HEK293 (cell line): ENCODE results near the gene SLC39A1.

Experiments
- GLIS1 ChIP-seq: fragments of 450-650 bp; formaldehyde crosslinking; IDR thresholded peaks from 2 replicates; pipeline ENCODE4 v1.5.1; 2016; ENCODE audit warnings: missing biosample characterization, missing genetic modification characterization
- GLIS2 ChIP-seq: fragments of 450-650 bp; formaldehyde crosslinking; IDR thresholded peaks from 2 replicates; pipeline ENCODE4 v1.5.1; 2016; ENCODE audit warnings: missing biosample characterization, missing genetic modification characterization
- HOXD13 ChIP-seq: sonication (generic); formaldehyde crosslinking; IDR thresholded peaks from 2 replicates; pipeline ENCODE4 v1.8.0; 2022; ENCODE audit warnings: missing genetic modification reagents, borderline replicate concordance
- KLF9 ChIP-seq: fragments of 450-650 bp; formaldehyde crosslinking; IDR thresholded peaks from 2 replicates; pipeline ENCODE4 v1.5.1; 2016; ENCODE audit warnings: missing biosample characterization, missing genetic modification characterization, low read depth
- OSR2 ChIP-seq: fragments of 450-650 bp; formaldehyde crosslinking; IDR thresholded peaks from 2 replicates; pipeline ENCODE4 v1.5.1; 2016; ENCODE audit warnings: missing biosample characterization, missing genetic modification characterization
- ZFHX2 ChIP-seq: fragments of 450-650 bp; formaldehyde crosslinking; conservative IDR thresholded peaks from 2 replicates; pipeline ENCODE4 v1.5.1; 2016; ENCODE audit warnings: missing biosample characterization, missing genetic modification characterization
- ZFP41 ChIP-seq: fragments of 450-650 bp; formaldehyde crosslinking; IDR thresholded peaks from 2 replicates; pipeline ENCODE4 v1.5.1; 2016; ENCODE audit warnings: missing biosample characterization, missing genetic modification characterization, borderline replicate concordance
- ZNF10 ChIP-seq: fragments of 450-650 bp; formaldehyde crosslinking; IDR thresholded peaks from 2 replicates; pipeline ENCODE4 v1.5.1; 2017; ENCODE audit warnings: missing biosample characterization, missing genetic modification characterization
- ZNF354C ChIP-seq: fragments of 450-650 bp; formaldehyde crosslinking; IDR thresholded peaks from 2 replicates; pipeline ENCODE4 v1.5.1; 2016; ENCODE audit warnings: missing biosample characterization, missing genetic modification characterization, low read depth, borderline replicate concordance
- ZNF391 ChIP-seq: fragments of 450-650 bp; formaldehyde crosslinking; IDR thresholded peaks from 2 replicates; pipeline ENCODE4 v1.5.1; 2016; ENCODE audit warnings: low read depth, missing biosample characterization, missing genetic modification characterization, borderline replicate concordance
- ZNF571 ChIP-seq: fragments of 450-650 bp; formaldehyde crosslinking; IDR thresholded peaks from 2 replicates; pipeline ENCODE4 v1.5.0; 2017; ENCODE audit warnings: missing biosample characterization, missing genetic modification characterization
- ZNF600 ChIP-seq: fragments of 450-650 bp; formaldehyde crosslinking; IDR thresholded peaks from 2 replicates; pipeline ENCODE4 v1.5.1; 2016; ENCODE audit warnings: missing biosample characterization, missing genetic modification characterization
- ZNF707 ChIP-seq: fragments of 450-650 bp; formaldehyde crosslinking; IDR thresholded peaks from 2 replicates; pipeline ENCODE4 v1.5.1; 2016; ENCODE audit warnings: missing biosample characterization, missing genetic modification characterization
- ZNF776 ChIP-seq: fragments of 450-650 bp; formaldehyde crosslinking; IDR thresholded peaks from 2 replicates; pipeline ENCODE4 v1.5.0; 2017; ENCODE audit warnings: missing biosample characterization, missing genetic modification characterization, borderline replicate concordance
- TF ChIP-seq, protein P1 (sequence below): fragments of 450-650 bp; formaldehyde crosslinking; IDR thresholded peaks from 2 replicates; pipeline ENCODE4 v1.5.1; 2016; ENCODE audit warnings: missing biosample characterization, missing genetic modification characterization
- TF ChIP-seq, protein P2 (sequence below): fragments of 450-650 bp; formaldehyde crosslinking; IDR thresholded peaks from 2 replicates; pipeline ENCODE4 v1.5.1; 2016; ENCODE audit warnings: missing biosample characterization, missing genetic modification characterization
- TF ChIP-seq, protein P3 (sequence below): fragments of 450-650 bp; formaldehyde crosslinking; IDR thresholded peaks from 2 replicates; pipeline ENCODE4 v1.5.1; 2016; ENCODE audit warnings: missing biosample characterization, missing genetic modification characterization
- TF ChIP-seq, protein P4 (sequence below): fragments of 450-650 bp; formaldehyde crosslinking; conservative IDR thresholded peaks from 2 replicates; pipeline ENCODE4 v1.5.1; 2016; ENCODE audit warnings: low read depth, missing biosample characterization, missing genetic modification characterization
- TF ChIP-seq, protein P5 (sequence below): fragments of 450-650 bp; formaldehyde crosslinking; IDR thresholded peaks from 2 replicates; pipeline ENCODE4 v1.5.1; 2016; ENCODE audit warnings: missing biosample characterization, missing genetic modification characterization
- TF ChIP-seq, protein P6 (sequence below): fragments of 450-650 bp; formaldehyde crosslinking; IDR thresholded peaks from 2 replicates; pipeline ENCODE4 v1.5.1; 2016; ENCODE audit warnings: missing biosample characterization, missing genetic modification characterization

The SLC39A1 gene

DNA sequence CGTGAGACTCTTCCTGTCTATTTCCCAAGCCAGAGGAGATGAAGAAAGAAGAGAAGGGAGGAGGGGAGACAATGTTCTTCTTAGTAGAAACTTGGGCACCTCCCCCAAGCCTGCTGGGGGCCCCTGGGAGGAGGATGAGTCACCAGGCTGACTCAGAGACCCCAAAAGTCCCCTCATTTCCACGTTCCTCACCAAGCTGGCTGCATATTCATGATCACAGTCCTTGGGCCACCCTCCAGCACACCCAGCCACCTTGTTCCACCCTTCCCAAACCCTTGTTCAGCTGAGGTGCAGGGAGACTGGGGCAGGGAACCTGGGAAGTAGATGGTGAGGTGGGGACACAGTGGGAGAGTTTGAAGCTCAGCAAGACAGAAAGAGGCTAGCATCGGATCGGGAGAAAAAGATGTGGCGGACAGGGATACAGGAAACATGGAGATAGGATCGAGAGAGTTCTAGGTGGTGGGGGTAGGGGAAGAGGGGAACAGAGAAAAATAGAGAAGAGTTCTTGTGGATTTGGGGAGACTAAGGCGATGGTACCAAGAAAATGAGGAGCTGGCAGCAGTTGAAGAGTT is 22.1 kb upstream of the SLC39A1 start (continued):
- TF ChIP-seq, protein P1, sequence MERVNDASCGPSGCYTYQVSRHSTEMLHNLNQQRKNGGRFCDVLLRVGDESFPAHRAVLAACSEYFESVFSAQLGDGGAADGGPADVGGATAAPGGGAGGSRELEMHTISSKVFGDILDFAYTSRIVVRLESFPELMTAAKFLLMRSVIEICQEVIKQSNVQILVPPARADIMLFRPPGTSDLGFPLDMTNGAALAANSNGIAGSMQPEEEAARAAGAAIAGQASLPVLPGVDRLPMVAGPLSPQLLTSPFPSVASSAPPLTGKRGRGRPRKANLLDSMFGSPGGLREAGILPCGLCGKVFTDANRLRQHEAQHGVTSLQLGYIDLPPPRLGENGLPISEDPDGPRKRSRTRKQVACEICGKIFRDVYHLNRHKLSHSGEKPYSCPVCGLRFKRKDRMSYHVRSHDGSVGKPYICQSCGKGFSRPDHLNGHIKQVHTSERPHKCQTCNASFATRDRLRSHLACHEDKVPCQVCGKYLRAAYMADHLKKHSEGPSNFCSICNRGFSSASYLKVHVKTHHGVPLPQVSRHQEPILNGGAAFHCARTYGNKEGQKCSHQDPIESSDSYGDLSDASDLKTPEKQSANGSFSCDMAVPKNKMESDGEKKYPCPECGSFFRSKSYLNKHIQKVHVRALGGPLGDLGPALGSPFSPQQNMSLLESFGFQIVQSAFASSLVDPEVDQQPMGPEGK: peak; percentile 45; the same call in 1 of the 2 replicates
- TF ChIP-seq ZFP41 (tag by site-specific recombination) (no peak), ZNF391 (no peak), HOXD13 (CRISPR knock-in tag) (no peak), ZFHX2 (tag by site-specific recombination) (0 out of 2 replicates have a peak, but pooled peaks have one; percentile 5), ZNF776 (no peak), KLF9 (tag by site-specific recombination) (no peak), ZNF571 (tag by site-specific recombination) (no peak), OSR2 (tag by site-specific recombination) (no peak), GLIS1 (tag by site-specific recombination) (peak; percentile 82), ZNF354C (no peak), ZNF10 (tag by site-specific recombination) (peak; percentile 44; the same call in 1 of the 2 replicates), ZNF707 (no peak), GLIS2 (tag by site-specific recombination) (peak; percentile 83), ZNF600 (tag by site-specific recombination) (peak; percentile 42; the same call in 1 of the 2 replicates)
- TF ChIP-seq, protein P2, sequence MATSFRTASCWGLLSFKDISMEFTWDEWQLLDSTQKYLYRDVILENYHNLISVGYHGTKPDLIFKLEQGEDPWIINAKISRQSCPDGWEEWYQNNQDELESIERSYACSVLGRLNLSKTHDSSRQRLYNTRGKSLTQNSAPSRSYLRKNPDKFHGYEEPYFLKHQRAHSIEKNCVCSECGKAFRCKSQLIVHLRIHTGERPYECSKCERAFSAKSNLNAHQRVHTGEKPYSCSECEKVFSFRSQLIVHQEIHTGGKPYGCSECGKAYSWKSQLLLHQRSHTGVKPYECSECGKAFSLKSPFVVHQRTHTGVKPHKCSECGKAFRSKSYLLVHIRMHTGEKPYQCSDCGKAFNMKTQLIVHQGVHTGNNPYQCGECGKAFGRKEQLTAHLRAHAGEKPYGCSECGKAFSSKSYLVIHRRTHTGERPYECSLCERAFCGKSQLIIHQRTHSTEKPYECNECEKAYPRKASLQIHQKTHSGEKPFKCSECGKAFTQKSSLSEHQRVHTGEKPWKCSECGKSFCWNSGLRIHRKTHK: no peak
- TF ChIP-seq, protein P3, sequence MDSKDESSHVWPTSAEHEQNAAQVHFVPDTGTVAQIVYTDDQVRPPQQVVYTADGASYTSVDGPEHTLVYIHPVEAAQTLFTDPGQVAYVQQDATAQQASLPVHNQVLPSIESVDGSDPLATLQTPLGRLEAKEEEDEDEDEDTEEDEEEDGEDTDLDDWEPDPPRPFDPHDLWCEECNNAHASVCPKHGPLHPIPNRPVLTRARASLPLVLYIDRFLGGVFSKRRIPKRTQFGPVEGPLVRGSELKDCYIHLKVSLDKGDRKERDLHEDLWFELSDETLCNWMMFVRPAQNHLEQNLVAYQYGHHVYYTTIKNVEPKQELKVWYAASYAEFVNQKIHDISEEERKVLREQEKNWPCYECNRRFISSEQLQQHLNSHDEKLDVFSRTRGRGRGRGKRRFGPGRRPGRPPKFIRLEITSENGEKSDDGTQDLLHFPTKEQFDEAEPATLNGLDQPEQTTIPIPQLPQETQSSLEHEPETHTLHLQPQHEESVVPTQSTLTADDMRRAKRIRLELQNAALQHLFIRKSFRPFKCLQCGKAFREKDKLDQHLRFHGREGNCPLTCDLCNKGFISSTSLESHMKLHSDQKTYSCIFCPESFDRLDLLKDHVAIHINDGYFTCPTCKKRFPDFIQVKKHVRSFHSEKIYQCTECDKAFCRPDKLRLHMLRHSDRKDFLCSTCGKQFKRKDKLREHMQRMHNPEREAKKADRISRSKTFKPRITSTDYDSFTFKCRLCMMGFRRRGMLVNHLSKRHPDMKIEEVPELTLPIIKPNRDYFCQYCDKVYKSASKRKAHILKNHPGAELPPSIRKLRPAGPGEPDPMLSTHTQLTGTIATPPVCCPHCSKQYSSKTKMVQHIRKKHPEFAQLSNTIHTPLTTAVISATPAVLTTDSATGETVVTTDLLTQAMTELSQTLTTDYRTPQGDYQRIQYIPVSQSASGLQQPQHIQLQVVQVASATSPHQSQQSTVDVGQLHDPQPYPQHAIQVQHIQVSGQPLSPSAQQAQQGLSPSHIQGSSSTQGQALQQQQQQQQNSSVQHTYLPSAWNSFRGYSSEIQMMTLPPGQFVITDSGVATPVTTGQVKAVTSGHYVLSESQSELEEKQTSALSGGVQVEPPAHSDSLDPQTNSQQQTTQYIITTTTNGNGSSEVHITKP (tag by site-specific recombination): peak; percentile 36; the same call in 1 of the 2 replicates
- TF ChIP-seq, protein P4, sequence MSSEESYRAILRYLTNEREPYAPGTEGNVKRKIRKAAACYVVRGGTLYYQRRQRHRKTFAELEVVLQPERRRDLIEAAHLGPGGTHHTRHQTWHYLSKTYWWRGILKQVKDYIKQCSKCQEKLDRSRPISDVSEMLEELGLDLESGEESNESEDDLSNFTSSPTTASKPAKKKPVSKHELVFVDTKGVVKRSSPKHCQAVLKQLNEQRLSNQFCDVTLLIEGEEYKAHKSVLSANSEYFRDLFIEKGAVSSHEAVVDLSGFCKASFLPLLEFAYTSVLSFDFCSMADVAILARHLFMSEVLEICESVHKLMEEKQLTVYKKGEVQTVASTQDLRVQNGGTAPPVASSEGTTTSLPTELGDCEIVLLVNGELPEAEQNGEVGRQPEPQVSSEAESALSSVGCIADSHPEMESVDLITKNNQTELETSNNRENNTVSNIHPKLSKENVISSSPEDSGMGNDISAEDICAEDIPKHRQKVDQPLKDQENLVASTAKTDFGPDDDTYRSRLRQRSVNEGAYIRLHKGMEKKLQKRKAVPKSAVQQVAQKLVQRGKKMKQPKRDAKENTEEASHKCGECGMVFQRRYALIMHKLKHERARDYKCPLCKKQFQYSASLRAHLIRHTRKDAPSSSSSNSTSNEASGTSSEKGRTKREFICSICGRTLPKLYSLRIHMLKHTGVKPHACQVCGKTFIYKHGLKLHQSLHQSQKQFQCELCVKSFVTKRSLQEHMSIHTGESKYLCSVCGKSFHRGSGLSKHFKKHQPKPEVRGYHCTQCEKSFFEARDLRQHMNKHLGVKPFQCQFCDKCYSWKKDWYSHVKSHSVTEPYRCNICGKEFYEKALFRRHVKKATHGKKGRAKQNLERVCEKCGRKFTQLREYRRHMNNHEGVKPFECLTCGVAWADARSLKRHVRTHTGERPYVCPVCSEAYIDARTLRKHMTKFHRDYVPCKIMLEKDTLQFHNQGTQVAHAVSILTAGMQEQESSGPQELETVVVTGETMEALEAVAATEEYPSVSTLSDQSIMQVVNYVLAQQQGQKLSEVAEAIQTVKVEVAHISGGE (tag by site-specific recombination): no peak
- TF ChIP-seq, protein P5, sequence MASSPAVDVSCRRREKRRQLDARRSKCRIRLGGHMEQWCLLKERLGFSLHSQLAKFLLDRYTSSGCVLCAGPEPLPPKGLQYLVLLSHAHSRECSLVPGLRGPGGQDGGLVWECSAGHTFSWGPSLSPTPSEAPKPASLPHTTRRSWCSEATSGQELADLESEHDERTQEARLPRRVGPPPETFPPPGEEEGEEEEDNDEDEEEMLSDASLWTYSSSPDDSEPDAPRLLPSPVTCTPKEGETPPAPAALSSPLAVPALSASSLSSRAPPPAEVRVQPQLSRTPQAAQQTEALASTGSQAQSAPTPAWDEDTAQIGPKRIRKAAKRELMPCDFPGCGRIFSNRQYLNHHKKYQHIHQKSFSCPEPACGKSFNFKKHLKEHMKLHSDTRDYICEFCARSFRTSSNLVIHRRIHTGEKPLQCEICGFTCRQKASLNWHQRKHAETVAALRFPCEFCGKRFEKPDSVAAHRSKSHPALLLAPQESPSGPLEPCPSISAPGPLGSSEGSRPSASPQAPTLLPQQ (tag by site-specific recombination): peak; percentile 37; the same call in 1 of the 2 replicates
- TF ChIP-seq, protein P6, sequence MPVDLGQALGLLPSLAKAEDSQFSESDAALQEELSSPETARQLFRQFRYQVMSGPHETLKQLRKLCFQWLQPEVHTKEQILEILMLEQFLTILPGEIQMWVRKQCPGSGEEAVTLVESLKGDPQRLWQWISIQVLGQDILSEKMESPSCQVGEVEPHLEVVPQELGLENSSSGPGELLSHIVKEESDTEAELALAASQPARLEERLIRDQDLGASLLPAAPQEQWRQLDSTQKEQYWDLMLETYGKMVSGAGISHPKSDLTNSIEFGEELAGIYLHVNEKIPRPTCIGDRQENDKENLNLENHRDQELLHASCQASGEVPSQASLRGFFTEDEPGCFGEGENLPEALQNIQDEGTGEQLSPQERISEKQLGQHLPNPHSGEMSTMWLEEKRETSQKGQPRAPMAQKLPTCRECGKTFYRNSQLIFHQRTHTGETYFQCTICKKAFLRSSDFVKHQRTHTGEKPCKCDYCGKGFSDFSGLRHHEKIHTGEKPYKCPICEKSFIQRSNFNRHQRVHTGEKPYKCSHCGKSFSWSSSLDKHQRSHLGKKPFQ (tag by site-specific recombination): no peak
